Epithelial cell of esophagus (primary cell): ENCODE data around the gene RGS7.
A peak's percentile ranks its signal among the peaks of the same experiment; 100 is the strongest.

Experiments
- DNase-seq: peaks from one replicate; pipeline ENCODE4 v3.0.0; 2010; ENCODE audit warnings: low read depth
- H3K4me3 ChIP-seq: 2 replicates; pipeline ENCODE4 v1.5.1; 2011; ENCODE audit warnings: mild to moderate bottlenecking, low read length, control low read depth
- CTCF ChIP-seq: IDR thresholded peaks from 2 replicates; pipeline ENCODE4 v1.5.1; 2011; ENCODE audit warnings: low read depth, mild to moderate bottlenecking, low read length, control low read depth, inconsistent platforms; ENCODE audit not compliant: insufficient read depth; ENCODE audit errors: missing control alignments

RGS7 gene

DNA sequence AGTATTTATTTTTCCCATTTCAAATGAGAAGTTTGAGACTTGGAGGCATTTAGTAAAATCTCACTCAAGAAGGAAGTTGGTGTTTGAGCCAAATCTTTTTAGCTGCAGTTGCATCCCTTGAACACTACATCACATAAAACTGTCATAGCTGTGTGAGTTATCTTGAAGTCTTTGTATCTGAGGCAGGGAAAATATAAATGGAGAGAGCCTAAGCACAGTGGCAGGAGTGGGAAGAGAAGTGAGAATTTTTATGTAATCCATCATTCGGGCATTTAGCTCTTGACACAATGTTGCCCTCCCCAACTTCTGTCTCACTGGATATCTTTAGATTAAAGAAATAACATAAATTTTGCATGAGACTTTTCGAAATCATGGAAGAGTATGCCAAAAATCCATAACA, 509.7 kb downstream of the RGS7 start:
- no peak overlapping the region for H3K4me3 ChIP-seq
- DNase-seq = no peak
- TF ChIP-seq CTCF = no peak

GRCh38 chr1:240844486-240844885, 512.5 kb downstream of the RGS7 start:
- no peak overlapping the region for H3K4me3 ChIP-seq
- DNase-seq = no peak
- TF ChIP-seq CTCF = no peak

DNA sequence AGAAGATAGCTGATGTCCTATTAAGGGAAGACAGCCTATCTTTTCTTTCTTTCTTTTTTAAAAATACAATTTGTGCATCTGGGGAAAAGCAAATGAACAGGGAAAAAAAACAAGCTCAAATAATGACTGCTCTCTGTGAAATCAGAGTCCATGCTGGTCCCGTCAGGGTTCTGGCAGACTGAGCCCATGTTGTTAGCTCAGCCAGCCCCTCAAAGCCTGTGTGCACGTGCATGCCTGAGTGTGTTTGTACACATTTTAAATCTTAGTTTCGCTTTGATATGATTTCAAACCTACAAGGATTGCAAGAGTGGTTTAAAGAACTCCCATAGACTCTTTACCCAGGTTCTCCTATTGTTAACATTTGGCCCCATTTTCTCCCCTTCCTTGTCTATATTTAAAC, 513.2 kb downstream of the RGS7 start:
- no peak for TF ChIP-seq CTCF
- no peak for DNase-seq
- no peak overlapping the region for H3K4me3 ChIP-seq

DNA sequence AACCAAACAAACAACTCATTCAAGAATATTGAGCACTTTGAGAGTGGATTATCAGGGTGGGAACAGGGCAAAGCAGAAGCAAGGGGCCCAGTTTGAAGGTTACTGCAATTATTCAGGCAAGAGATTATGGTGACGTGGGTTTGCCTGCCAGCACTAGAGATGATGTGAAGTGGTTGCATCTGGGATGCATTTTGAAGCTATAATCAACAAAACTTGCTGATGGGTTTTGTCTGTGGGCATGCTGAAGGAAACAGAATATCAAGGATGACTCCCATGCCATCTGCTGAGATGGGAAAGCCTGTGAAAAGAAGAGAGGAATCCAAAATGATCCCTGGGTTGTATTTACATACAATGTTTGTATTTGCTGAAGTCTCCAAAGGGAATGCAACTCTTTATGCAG, 520.7 kb downstream of the RGS7 start:
- DNase-seq = no peak
- no peak for TF ChIP-seq CTCF
- no peak overlapping the region for H3K4me3 ChIP-seq

DNA sequence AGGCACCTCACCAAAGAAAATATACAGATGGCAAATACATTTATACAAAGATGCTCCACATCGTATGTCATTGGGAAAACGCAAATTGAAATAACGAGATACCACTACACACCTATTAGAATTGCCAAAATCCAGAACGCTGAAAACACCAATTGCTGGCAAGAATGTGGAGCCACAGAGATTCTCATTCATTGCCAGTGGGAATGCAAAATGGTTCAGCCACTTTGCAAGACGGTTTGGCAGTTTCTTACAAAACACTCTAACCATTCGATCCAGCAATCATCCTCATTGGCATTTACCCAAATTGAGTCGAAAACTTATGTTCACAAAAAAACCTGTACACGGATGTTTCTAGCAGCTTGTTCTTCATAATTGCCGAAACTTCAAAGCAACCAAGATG, 521.7 kb downstream of the RGS7 start:
- no peak overlapping the region for H3K4me3 ChIP-seq
- no peak for TF ChIP-seq CTCF
- no peak for DNase-seq

DNA sequence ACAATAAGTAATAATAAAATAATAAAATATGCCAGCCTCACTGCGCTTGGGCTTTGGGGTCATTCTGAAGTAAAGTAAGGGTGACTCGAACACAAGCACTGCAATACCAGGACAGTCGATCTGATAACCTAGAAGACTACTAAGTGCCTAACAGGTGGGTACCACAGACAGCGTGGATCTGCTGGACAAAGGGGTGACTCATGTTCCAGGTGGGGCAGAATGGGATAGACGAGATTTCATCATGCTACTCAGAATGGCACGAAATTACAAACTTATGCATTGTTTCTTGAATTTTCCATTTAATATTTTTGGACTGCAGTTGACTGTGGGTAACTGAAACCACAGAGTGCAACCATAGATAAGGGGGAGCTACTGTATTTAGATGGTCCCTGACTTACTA, 523.9 kb downstream of the RGS7 start:
- H3K4me3 ChIP-seq = no peak overlapping the region
- TF ChIP-seq CTCF = no peak
- DNase-seq = peak; percentile 7

DNA sequence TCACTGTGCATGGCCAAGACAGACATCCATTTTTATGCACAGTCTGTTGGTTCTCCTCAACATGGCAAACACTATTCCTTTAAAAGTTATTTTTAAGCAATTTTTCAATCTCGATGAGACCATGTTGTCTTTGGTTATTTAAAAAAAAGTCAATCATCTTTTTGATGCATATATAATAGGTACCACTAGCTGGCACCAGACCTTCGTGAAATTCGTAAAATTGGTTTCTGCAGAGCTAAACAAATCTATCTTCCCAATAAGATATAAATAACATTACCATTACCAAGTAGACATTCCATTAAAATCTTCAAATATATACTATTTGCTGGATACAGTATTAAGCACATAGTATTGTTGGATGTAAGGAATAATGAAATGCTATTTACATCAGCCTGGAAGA, 525.1 kb downstream of the RGS7 start:
- no peak for TF ChIP-seq CTCF
- no peak overlapping the region for H3K4me3 ChIP-seq
- DNase-seq = no peak
